ENCODE results near the gene EFCAB8. TPM values are rescaled to one million over a fixed set of nuclear protein-coding genes. Genes with fewer than 3 reads are reported as not detected.

EFCAB8 gene
- total and polyA plus RNA-seq, 4 donors, result 0.25 TPM; not detected in 3

- no peaks in the 10 kb centered on the region for H3K4me1 ChIP-seq (ENCODE audit: control insufficient read depth in 4 of 4, insufficient read depth in 4 of 4, low read length in 3 of 4)
- no peak for DNase-seq (ENCODE audit: low spot score)
- 90% methylated on average over 6 of the region's 6 CpGs for WGBS
- TF ChIP-seq REST (IDR thresholded peaks at IDR 0.05) (no peak), HNF4G (IDR thresholded peaks at IDR 0.05) (no peak), YY1 (IDR thresholded peaks at IDR 0.05) (no peak), RXRA (IDR thresholded peaks at IDR 0.05) (no peak), MAX (IDR thresholded peaks at IDR 0.05) (no peak), HNF4A (conservative IDR thresholded peaks at IDR 0.05) (no peak), EGR1 (IDR thresholded peaks at IDR 0.05; ENCODE audit: low read depth in 2 of 2) (no peak), FOXA2 (IDR thresholded peaks at IDR 0.05) (no peak), JUND (IDR thresholded peaks at IDR 0.05) (no peak), NR2F2 (IDR thresholded peaks at IDR 0.05) (no peak), SP1 (IDR thresholded peaks at IDR 0.05) (no peak), FOXA1 (IDR thresholded peaks at IDR 0.05) (no peak), RAD21 (IDR thresholded peaks at IDR 0.05) (no peak), ZBTB33 (IDR thresholded peaks at IDR 0.05) (no peak)
- TF ChIP-seq, protein P1, sequence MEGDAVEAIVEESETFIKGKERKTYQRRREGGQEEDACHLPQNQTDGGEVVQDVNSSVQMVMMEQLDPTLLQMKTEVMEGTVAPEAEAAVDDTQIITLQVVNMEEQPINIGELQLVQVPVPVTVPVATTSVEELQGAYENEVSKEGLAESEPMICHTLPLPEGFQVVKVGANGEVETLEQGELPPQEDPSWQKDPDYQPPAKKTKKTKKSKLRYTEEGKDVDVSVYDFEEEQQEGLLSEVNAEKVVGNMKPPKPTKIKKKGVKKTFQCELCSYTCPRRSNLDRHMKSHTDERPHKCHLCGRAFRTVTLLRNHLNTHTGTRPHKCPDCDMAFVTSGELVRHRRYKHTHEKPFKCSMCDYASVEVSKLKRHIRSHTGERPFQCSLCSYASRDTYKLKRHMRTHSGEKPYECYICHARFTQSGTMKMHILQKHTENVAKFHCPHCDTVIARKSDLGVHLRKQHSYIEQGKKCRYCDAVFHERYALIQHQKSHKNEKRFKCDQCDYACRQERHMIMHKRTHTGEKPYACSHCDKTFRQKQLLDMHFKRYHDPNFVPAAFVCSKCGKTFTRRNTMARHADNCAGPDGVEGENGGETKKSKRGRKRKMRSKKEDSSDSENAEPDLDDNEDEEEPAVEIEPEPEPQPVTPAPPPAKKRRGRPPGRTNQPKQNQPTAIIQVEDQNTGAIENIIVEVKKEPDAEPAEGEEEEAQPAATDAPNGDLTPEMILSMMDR (IDR thresholded peaks at IDR 0.05; ENCODE audit: low read depth, low read length, missing input control), result no peak
- no peak overlapping the region for H3K9ac ChIP-seq (ENCODE audit: low read depth in 1 of 2, low read length in 2 of 2)
- H3K27me3 ChIP-seq (ENCODE audit: control insufficient read depth in 4 of 4, insufficient read depth in 4 of 4, low read length in 3 of 4), result no peaks in the 10 kb centered on the region
- H3K36me3 ChIP-seq (ENCODE audit: control insufficient read depth in 4 of 4, insufficient read depth in 3 of 4, low read depth in 1 of 4, low read length in 3 of 4), result no peaks in the 10 kb centered on the region
- H3K4me3 ChIP-seq (ENCODE audit: low read depth in 1 of 3, low read length in 3 of 3), result no peak overlapping the region
- H3K9me3 ChIP-seq (ENCODE audit: control insufficient read depth in 4 of 4, low read length in 3 of 4), result no peaks in the 10 kb centered on the region
- H3K27ac ChIP-seq (ENCODE audit: low read depth in 1 of 2, low read length in 2 of 2), result no peak overlapping the region
These were observed 13.5 kb downstream of the EFCAB8 start for GRCh38 chr20:32872266-32872665.

DNA sequence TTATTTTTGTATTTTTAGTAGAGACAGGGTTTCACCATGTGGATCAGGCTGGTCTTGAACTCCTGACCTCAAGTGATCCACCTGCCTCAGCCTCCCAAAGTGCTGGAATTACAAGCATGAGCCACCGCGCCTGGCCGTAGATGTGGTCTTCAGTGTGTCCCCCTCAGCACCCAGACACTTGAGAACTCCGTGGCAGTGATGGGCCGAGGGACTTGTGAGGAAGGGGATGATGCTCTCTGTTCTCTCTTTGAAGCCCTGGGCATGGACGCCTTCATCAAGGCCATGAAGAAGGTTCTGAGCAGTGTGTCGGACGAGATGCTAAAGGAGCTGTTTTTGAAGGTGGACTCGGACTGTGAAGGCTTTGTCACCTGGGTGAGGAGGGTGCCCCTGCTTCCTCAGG lies 16.9 kb downstream of the EFCAB8 start:
- H3K4me1 ChIP-seq (ENCODE audit: control insufficient read depth in 4 of 4, insufficient read depth in 4 of 4, low read length in 3 of 4), result no peaks in the 10 kb centered on the region
- H3K9ac ChIP-seq (ENCODE audit: low read depth in 1 of 2, low read length in 2 of 2), result no peak overlapping the region
- H3K4me3 ChIP-seq (ENCODE audit: low read depth in 1 of 3, low read length in 3 of 3), result no peak overlapping the region
- no peaks in the 10 kb centered on the region for H3K27me3 ChIP-seq (ENCODE audit: control insufficient read depth in 4 of 4, insufficient read depth in 4 of 4, low read length in 3 of 4)
- no peaks in the 10 kb centered on the region for H3K36me3 ChIP-seq (ENCODE audit: control insufficient read depth in 4 of 4, insufficient read depth in 3 of 4, low read depth in 1 of 4, low read length in 3 of 4)
- DNase-seq (ENCODE audit: low spot score), result no peak
- H3K27ac ChIP-seq (ENCODE audit: low read depth in 1 of 2, low read length in 2 of 2), result no peak overlapping the region
- H3K9me3 ChIP-seq (ENCODE audit: control insufficient read depth in 4 of 4, low read length in 3 of 4), result no peaks in the 10 kb centered on the region
- 97% methylated on average over 9 of the region's 9 CpGs for WGBS
- TF ChIP-seq EGR1 (IDR thresholded peaks at IDR 0.05; ENCODE audit: low read depth in 2 of 2) (no peak), RAD21 (IDR thresholded peaks at IDR 0.05) (no peak), HNF4G (IDR thresholded peaks at IDR 0.05) (no peak), FOXA1 (IDR thresholded peaks at IDR 0.05) (no peak), YY1 (IDR thresholded peaks at IDR 0.05) (no peak), SP1 (IDR thresholded peaks at IDR 0.05) (no peak), REST (IDR thresholded peaks at IDR 0.05) (no peak), ZBTB33 (IDR thresholded peaks at IDR 0.05) (no peak), TAF1 (conservative IDR thresholded peaks at IDR 0.05) (no peak), JUND (IDR thresholded peaks at IDR 0.05) (no peak), GABPA (IDR thresholded peaks at IDR 0.05 in 1 of 2, conservative IDR thresholded peaks at IDR 0.05 in 1 of 2) (no peak), NR2F2 (IDR thresholded peaks at IDR 0.05) (no peak), HNF4A (conservative IDR thresholded peaks at IDR 0.05) (no peak)
- TF ChIP-seq, protein P2, sequence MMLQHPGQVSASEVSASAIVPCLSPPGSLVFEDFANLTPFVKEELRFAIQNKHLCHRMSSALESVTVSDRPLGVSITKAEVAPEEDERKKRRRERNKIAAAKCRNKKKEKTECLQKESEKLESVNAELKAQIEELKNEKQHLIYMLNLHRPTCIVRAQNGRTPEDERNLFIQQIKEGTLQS (IDR thresholded peaks at IDR 0.05), result no peak

All from liver (tissue), 9 donors.